HG03442 (cell line): ENCODE results near the gene RGS10.
"Not testable (repeated sequence)": the region's sequence is repeated elsewhere in the genome, so short reads cannot be mapped to it uniquely, and the experiment has no call there.

Source experiments
- ATAC-seq: cut with Tn5 transposase; IDR thresholded peaks from one replicate; pipeline ENCODE4 v1.9.1; 2021; ENCODE audit warnings: mild to moderate bottlenecking, moderate library complexity; ENCODE audit not compliant: unreplicated experiment

Gene RGS10

DNA sequence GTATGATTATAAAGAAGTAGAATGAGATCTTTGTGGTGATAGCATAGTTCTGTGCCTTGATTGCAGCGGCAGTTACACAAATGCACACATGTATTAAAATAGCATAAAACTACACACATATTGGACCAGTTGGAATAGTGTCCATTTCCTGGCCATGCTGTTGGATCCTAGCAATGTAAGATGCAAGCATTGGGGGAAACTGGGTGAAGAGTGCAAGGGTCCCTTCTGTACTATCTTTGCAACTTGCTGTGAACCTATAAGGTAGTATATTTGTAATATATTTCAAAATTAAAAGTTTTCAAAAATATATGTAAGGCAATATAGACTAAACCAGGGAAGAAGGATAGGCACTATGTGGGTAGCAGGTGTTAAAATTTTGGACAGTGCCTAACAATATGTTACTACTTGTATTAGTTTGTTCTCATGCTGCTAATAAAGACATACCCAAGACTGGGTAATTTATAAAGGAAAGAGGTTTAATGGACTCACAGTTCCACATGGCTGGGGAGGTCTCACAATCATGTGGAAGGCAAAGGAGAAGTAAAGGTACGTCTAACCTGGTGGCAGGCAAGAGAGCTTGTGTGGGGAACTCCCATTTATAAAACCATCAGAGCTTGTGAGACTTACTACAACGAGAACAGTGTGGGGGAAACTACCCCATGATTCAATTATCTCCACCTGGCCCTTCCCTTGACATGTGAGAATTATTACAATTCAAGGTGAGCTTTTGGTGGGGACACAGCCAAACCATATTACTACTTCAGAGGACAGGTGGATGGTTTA, 71.4 kb downstream of the RGS10 start:
- no peak for ATAC-seq

- ATAC-seq = no peak
Observed at GRCh38 chr10:119469846-119470245, 72.7 kb downstream of the RGS10 start.

DNA sequence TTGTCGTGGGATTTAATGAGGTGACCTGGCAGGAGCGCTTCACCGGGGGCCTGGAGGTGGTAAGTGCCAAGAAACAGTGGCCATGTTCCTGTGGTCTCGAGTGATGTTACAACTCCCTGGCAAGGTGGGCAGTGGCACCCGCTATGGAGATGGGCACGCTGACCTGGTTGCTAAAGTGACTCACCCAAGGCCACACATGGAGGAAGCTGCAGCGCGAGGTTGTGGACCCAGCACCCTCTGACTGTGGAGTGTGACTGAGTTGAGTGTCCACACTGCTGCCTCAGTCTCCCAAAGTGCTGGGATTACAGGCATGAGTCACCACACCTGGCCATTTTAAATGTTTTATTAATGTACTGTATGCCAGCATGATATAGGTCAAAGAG, 73.2 kb downstream of the RGS10 start:
- no peak for ATAC-seq

DNA sequence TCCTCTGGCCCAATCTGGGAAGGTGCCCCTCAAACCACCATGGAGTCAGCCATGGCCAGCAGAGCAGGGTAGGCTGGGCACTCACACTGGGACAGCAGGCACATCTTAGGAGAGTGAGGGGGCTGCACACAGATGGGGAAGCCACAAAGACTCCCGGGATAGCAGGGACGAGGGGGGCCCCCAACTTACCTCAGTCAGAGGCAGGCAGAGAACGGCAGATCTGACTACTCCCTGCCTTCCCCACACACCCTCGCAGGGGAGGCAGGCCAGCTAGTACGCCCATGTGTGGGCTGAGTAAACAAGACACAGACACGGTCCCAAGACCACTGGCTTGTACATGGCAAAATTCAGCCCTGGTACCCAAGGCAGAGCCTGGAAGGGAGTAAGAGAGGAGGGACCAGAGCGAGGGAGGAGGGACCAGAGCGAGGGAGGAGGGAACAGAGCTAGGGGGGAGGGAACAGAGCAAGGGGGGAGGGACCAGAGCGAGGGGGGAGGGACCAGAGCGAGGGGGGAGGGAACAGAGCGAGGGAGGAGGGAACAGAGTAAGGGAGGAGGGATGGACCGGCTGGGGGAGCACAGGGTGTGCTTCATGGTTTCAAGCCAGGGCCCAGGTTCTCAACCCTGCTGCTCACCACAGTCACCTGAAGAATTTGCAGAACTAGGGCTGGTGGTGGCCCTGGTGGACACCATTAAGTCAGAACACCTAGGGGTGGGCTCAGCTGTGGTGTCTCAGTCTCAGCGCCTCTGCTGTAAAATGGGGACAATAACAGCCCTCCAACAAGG, 73.8 kb downstream of the RGS10 start:
- no peak for ATAC-seq

GRCh38 chr10:119466655-119467054, 75.9 kb downstream of the RGS10 start:
- peak; percentile 66 for ATAC-seq

DNA sequence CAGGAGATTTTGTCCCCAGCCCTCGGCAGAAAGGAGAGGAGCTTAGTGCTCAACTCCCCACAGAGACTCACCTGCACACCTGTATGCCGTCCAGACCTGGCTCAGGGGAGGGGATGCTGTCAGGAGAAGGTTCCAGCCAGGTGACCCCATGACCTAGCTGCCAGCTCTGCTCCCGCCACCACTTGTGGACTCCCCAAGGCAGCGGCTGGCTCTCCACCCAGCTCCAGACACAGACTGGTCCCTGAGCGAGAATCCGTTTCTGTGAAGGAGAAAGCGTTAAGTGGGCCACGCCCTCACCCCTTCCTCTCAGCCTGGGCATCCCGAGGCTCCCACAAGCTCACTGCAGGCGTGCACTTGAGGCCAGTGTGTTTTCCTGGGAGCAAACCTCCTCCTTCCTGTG, 76.4 kb downstream of the RGS10 start:
- ATAC-seq = no peak

GRCh38 chr10:119465085-119465484, 77.4 kb downstream of the RGS10 start:
- ATAC-seq = no peak

GRCh38 chr10:119463195-119463594, 79.3 kb downstream of the RGS10 start:
- ATAC-seq = not testable (repeated sequence)

GRCh38 chr10:119462773-119463172, 79.7 kb downstream of the RGS10 start:
- ATAC-seq = no peak

DNA sequence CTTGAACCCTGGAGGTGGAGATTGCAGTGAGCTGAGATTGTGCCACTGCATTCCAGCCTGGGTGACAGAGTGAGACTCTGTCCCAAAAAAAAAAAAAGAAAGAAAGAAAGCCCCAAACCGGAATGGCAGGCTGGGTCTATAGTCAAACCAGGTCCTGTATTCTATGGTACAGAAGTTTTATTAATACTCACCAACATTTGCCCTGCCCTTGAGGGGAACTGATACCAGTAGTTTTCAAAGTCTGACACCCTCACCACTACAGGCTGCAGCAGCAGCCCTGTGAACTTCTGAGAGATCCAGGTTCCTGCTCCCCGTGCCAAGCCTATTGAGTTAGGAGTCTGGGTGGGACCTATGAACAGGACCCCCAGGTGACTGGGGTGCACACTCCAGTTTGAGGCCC, 80.6 kb downstream of the RGS10 start:
- ATAC-seq = peak; percentile 53

DNA sequence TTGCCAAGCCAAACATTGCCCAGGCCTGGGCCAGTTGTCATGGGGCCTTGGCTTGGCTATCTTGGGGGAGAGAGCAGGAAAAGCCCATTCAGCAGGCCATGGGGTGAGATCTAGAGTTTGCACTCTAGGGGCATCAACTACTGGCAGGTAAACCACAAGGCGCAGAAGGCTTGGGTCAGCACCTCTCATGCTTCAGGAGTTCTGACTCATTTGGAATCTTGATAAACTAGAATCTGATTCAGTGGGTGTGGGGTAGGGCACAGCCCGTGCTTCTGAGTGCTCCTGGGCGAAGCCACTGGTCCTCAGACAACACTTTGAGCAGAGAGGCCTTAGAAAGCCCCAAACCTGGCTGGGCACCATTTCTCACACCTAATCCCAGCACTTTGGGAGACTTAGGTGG, 81.1 kb downstream of the RGS10 start:
- ATAC-seq = peak; percentile 69

DNA sequence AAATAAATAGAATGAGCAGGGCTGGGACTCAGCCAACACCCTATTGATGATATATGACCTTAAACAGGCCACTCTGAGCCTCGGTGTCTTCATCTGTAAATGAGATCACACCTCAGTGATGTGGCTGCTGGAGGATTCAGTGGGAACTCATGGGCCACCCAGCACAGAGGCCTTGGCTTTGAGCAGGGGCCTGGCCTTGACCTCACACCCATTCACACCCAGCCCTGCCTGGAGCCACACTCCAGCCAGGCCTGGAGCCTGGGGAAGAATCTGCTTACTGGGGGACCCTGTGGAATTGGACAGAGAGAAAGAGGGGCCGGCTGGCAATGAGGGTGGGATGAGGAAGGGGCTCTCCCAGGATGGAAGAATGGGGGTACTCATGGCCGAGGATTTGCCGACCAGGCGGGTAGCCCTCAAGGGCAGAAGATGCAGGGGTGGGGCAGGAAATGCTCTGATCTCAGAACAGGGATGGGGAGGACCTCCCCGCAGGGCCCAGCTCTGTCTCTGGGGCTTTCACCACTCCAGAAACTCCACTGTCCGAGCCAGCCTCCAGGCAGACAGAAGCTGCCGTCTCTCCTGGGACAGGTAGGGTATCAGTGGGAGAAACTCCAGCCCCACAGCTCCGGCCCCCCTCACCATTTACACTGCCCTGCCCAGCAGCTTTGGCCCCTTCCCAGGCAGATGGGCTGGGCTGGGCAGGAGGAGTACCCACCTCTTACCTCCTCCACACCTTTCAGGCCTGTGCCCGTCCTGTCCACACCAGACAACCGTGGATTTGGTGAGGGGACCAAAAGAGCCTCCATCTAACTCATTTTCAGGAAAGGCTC, 81.9 kb downstream of the RGS10 start:
- no peak for ATAC-seq

DNA sequence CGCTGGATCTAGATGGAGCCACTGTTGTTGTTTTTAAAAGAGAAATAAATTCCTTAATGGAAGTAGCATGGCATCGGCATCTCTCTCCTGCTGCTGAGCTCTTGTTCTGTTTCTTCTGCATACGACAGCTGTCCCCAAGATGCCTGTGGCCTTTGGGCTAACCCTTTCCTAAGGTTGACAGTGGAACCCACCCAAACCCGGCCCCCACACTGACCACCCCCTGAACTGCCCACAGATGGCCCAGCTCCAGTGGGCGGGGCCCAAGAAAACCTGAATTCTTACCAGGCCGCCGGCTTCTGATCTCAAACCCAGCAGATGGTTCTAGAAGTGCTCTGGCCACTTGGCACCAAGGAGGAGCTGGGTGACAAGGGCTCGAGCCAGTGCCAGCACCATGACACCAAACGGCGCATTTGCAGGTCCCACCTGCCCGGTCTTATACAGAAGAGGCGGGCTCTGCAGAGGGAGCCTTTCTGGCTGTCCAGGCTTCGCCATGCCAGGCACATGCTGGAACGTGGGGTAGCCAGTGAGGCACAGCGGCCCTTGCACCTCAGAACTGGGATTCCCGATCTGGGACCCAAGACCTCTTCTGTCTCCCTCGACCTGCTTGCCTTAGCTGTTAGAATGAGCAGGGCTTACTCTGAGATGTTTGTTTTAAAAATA, 82.7 kb downstream of the RGS10 start:
- no peak for ATAC-seq

DNA sequence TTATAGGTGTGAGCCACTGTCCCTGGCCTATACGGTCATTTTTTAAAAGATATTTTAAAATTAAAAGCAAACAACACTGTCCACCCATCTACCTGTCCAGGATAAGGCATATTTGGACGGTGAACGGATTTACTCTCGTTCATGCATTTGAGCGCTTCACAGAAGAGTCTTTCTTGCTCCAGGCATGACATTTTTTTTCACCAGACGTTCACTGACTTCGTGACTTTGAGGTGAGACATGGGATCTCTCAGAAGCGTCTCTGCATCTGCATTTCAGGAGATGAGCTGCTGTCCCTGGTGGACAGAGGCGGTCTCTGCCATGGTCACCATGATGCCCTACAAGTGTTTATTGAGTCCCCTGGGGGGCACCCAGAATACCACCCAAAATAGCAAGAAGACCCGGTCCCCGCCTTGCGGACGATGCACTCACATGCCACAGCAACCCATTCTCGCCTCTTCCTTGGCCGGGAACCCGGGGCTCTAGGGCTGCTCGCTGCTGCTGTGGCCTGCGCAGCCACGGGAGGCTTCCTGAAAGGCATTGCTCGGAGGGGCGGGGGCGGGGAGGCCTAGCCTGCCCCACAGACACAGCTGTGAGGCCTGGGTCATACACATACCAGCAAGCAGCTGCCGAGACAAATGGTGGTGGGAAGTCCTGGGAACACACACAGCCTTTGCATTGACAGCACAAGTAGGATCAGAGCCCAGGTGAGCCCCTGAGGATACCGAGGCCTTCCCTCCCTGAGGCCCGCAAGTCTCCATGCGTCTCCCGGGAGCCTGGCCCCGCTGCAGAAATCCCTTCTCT, 84.4 kb downstream of the RGS10 start:
- ATAC-seq = no peak

DNA sequence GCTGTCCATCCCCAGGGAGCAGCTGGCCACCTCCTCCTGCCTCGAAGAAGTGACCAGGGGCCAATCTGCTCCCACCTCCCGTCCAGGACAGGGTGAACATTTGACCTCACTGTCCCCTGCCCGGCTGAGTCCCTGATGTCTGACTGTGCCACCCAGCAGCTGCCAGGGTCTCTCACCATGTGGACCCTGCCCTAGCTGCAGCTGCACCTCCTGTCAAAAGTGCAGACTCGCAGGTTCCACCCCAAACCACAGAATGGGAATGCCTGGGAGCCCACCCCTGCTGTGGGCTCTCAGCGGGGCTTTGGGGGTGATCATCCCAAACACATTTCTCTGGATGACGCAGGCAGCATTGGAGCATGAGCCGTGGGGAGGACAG, 86.1 kb downstream of the RGS10 start:
- ATAC-seq = no peak

DNA sequence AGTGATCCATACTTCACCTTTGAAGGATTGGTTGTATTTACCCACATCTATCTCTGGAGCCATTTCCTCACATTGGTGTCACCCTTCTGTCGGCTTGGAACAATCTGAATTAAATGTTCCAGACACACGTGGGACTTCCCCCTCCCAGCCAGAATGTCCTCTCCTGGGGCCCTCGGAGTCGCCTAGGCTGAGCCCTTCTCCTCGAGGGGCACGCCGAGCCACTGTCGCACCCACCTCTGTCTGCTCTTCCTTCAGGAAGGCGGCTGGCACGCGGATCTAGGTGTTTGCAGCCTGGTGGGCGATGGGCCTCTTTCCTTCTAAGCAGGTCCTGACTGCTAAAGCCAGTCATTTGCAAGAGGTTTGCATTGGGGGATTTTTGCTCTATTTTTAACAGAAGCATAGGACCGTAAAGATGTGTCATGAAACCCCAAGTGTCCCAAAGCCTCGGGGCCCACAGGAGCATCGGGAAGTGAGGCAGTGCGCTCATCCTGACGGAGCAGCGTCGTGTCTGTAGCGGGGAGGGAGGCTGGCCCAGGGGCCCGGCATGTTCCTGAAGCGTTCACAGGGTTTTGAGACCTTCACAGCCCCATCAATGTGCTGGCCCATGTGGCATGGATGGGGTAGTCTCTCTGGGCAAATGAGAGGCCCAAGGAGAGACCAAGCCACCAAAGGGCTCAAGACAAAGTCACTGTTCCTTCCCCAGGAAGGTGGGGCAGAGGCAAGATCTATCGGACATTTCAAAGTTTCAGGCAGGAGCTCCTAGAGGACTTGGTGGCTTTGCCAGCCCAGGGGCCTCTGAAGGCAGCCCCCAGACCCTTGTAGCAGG, 86.7 kb downstream of the RGS10 start:
- ATAC-seq = peak; percentile 39

GRCh38 chr10:119454990-119455389, 87.5 kb downstream of the RGS10 start:
- no peak for ATAC-seq

DNA sequence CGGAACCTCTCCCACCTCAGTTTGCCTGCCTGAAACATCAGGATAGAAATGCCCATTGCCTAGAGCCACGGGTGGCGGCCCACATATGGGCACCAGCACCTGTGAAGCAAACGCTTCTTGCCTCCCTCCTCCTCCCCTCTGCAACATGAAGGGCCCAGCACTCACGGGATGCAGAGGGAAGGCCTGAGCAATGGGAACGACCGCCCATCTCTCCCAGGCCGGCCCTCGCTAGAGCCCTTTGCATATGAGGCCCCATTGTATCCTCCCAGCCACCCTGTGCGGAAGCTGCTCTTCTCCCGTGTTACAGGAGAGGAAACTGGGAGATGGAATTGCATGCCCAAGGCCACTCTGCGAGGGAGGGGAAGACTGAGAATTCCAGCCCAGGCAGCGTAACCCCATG, 88.2 kb downstream of the RGS10 start:
- no peak for ATAC-seq

- ATAC-seq = no peak
Observed at GRCh38 chr10:119453313-119453712, 89.2 kb downstream of the RGS10 start.
